CD4-positive, alpha-beta T cell treated with Interleukin-21 for 1 hour (primary cell): ENCODE results near the gene SLC35F3.
"Not testable (repeated sequence)": the region's sequence is repeated elsewhere in the genome, so short reads cannot be mapped to it uniquely, and the experiment has no call there.

Experiments
- DNase-seq: peaks from one replicate; pipeline ENCODE4 v3.0.0-alpha.2; 2020

Gene SLC35F3

DNA sequence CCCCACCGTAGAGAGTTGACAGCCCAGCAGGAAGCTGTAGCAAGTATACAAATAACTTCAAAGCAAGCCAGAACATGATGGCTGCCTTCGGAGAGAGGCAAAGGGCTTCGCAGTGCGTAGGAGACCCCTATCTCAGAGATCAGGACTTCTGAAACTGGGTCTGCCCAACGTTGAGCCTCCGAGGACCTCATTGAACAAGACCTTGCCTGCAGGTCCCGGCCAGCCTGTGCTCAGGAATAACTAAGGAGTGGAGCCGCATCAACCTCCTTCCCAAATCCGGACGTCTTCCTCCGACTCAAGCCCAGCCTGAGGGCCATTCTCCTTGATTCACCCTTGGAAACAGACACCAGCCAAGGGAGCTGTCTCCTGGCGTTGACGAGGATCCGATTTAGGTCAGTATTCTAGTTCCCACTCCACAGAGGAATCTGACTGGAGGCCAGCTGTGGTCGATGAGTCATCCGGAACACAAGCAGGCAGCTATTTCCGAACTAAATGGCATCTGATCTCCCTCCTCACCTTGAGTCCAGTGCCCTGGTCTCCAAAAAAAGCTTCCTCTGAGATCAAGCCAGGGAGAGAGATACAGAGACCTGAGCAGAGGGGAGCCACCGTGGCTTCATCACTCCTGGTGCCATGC, 302.3 kb downstream of the SLC35F3 start:
- DNase-seq = no peak

DNA sequence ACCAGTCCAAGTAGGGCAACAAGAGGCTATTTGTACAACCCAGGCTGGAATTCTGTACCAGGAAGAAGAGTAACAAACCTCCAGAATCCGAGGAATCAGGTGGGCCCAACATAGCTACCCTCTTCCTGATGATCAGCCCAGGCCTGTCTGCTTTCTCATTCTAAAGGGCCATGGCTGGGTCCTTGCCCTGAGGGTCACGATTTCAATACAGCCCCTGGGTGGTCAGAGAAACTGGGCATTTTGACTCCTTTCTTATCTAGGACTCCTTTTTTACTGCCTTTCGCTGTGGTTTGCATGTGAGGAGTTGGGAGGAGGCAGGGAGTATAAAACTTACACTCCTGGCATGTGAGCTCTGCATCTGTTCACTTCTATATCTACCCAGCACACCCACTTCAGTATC, 303.9 kb downstream of the SLC35F3 start:
- DNase-seq = no peak

- DNase-seq = no peak
Observed at GRCh38 chr1:234208791-234209190, 304.3 kb downstream of the SLC35F3 start.

GRCh38 chr1:234210429-234210828, 306.0 kb downstream of the SLC35F3 start:
- DNase-seq = not testable (repeated sequence)

- DNase-seq = not testable (repeated sequence)
Observed at GRCh38 chr1:234211855-234212254, 307.4 kb downstream of the SLC35F3 start.

GRCh38 chr1:234212764-234213657, 308.5 kb downstream of the SLC35F3 start:
- peak; percentile 4 for DNase-seq

DNA sequence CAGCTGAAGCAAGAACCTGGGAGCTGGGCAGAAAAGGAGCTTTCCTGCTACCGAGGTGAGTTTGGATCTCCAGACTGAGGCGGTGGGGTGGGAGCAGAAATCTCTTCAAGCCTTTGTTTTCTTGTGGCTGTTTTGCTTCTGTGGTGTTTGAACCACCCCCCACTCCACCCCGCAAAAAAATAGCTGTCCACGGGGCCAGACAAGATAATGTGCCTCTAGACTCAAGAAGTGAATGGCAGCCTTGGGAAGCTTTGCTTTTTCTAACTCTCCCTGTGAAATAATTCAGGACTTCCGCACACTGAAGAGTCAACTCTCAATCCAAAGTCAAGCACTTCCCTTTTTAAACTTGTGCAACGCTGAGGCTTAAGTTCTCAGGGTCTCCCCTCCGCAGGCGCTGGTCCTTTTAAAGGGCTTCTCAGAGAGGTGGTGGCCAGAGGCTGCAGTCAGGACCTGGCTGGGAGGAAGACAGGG, 309.2 kb downstream of the SLC35F3 start:
- no peak for DNase-seq

DNA sequence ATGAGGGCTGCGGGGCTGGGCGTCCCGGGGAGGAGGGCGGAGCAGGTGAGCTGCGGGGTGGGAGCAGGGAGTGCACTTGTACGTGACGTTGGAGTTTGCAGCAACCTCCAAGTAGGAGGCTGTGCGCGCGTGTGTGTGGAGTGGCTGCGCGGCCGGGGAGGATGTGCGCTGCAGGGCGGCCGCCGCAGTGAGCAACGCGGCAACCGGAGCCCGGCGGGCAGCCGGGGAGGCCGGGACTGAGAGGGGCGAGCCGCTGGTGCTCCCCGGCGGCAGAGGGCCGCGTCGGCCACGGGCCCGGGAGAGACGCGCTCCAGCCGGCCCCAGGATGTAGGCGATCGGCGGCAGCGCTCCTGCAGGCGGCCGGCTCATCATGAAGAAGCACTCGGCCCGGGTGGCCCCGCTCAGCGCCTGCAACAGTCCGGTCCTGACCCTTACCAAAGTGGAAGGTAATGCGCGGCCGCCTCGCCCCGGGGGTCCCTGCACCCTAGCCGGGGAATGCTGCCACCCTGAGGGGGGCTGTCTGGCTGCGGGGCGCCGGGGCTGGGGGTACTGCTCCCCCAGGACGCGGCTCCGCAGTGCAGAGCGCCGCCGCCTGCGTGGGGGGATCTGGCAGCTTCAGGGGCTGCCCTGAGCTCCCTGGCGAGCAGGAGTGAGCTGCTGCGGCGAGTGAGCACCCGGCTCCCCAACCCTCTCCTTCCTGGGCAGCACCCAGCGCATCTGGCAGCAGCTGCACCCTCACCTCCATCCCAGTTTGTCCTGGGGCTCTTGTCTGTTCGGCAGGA, 309.8 kb downstream of the SLC35F3 start:
- no peak for DNase-seq

DNA sequence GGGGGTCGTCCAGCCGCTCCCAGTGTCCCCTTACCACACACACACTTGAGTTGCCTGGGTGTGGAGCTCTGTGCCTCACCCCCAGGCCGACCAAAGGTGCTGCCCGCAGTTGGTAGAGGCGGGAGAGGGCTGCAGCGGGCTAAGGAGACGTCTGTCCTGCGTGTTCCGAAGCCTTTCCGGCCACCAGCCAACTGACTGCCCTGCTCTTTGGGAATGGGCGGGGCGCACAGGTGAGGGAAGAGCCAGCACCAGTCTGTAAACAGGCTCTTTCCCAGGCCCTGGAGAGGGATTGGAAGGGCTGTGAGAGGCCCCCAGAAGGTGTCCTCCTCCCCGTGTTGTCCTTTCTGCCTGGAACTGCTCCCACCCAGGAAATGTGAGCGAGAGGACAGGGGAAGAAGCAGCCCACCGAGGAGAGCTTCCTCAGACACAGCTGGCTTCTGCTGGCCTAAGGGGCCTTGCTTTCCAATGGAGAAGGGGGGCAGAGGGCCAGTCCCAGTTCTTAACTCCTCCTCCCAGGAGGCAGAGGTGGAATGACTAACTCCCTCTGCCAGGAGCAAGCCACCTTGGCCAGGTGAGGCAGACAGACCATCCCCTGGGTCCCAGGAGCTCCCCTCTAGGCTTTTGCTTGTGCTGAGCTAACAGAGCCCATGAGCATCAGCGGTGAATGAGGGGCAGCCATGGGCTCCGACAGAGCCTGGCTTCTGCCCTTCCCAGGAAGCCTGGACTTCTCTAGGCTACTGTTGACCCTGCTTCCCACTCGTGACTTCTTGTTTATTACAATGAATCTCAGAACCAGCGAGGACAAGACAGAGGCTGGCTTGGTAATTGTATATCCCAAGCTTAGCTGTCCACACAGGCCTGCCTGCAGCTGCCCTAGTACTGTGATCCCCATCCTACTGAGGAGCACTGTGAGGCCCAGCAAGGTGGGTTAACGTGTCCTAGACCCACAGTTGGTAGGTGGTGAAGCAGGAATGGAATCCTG, 310.7 kb downstream of the SLC35F3 start:
- no peak for DNase-seq

GRCh38 chr1:234216116-234216703, 311.7 kb downstream of the SLC35F3 start:
- DNase-seq = no peak

DNA sequence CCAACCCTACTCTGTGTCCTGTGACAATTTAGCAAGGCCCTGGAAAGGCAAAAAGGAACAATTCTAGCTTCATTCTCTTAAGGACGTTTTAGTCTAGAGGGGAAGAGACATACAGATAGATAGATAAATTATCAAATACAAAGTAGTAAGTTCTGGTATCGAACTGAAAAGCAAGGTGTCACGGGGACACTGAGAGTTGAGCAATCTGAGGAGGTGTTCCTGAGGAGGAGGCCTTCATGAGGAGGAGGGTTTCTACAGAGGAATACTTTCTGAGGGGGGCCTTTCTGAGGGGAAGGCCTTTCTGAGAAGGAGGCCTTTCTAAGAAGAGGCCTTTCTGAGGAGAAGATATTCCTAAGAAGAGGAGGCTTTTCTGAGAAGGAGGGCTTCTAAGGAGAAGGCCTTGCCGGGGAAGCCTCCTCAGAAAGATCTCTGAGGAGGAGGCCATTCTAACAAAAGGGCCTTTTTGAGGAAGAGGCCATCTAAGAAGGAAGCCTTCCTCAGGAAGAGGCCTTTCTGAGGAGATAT, 312.9 kb downstream of the SLC35F3 start:
- DNase-seq = no peak

DNA sequence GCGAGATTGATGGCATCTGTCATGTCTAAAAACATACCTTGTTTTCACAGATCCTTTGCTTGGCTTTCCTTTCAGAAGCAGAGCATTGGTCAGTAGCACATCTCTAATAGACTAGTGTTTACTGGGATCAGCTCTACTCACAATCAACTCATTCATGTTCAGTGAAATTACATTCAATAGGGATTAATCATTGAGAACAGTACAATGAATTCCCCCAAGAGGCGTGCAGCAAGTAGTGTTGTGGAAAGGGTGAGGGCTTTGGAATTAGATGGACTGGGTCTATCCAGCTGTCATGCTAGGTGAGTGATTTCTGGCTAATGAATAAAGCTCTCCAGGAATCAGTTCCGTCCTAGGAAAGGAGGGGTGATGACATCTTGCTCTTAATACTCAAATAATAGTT, 313.6 kb downstream of the SLC35F3 start:
- DNase-seq = no peak

- DNase-seq = no peak
Observed at GRCh38 chr1:234219711-234220110, 315.2 kb downstream of the SLC35F3 start.

GRCh38 chr1:234221601-234222000, 317.1 kb downstream of the SLC35F3 start:
- DNase-seq = no peak

DNA sequence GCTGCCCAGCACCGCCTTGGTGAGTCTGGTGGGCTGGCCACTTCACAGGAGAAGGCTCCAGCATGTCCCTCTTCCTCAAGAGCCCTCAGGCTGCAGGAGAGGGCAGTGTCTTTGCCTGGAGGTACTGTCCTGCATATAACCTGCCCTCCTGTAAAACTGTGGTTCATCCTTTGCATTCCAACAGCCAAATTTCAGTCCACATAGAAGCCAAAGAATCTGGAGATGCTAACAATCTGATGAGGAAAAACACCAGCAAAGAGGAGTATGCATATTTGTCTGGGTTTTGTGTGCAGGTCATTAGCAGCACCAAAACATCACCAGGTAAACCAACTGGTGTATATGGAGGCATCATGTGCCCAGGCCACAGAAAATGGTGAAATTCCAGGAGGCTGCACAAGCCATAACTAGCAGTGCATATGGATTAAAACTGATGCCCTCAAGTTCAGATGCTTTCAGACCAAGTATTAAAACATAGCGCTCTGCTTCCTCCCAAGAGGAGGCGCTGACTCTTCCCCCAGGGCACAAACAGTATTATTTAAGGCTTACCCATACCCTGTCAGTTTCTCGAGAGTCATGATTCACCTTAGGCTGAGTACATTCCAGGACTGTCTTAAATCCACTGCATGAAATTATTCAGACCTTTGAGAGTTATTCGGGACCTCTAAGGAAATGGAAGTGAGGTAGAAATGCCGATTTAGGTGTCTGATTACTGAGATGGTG, 318.2 kb downstream of the SLC35F3 start:
- DNase-seq = no peak

GRCh38 chr1:234226113-234226818, 321.8 kb downstream of the SLC35F3 start:
- no peak for DNase-seq

- DNase-seq = no peak
Observed at GRCh38 chr1:234226819-234227165, 322.3 kb downstream of the SLC35F3 start.

GRCh38 chr1:234229581-234230387, 325.3 kb downstream of the SLC35F3 start:
- no peak for DNase-seq

DNA sequence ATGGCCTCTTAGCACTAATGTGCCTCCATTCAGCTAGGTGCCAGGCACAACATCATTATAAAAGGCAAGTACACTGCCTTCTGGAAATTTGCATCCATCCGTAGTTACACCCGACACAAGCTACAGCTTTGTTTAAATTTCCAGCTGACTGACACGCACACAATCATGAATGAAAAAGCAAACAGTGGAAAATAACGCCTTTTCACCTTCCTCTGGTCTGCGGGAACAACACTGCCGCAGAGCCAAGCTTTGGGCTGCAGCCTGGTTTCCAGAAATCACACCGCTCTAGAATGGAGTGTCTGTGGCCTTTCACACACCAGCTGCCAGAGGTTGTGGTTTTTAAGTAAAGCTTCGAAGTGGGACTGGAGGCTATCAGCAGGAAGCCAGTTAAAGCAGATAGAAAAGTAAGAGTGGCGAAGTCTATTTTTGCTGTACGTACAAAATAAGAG, 326.0 kb downstream of the SLC35F3 start:
- no peak for DNase-seq
